ENCODE data around the gene GOT1.
A peak's percentile ranks its signal among the peaks of the same experiment; 100 is the strongest.

The GOT1 gene

DNA sequence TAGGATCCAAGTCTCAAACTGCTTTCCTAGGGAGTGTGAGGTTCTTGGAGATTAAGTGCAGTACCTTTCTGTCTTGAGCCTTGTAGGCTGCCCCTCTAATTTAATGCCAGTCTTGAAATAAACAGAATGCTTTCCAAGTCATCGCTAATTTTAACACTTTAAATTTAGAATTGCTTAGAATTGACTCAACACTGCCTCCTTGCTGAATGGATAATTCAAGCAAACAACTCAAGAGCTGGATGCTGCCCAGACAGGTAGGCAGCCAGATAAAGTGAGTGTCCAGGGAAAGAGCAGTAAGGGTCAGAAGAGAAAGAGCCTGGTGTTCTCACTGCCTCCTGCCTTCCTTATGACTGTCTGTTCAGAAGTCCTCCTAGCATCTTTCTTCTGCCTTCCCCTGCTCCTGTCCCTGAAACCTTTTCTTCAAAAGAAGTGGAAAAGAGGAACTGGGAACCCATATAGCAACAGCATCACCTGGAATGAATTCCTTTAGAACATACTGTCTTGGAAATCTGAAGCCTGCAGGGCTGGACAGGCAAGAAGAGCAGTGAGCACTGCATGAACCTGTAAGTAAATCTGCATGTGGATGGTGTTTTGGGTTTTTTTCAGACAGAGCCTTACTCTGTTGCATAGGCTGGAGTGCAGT lies 3.1 kb upstream of the GOT1 start:
- no peak for DNase-seq (ENCODE audit: low spot score)

- no peak for DNase-seq (ENCODE audit: low spot score)
These were observed 2.5 kb upstream of the GOT1 start for GRCh38 chr10:99432881-99433280.

DNA sequence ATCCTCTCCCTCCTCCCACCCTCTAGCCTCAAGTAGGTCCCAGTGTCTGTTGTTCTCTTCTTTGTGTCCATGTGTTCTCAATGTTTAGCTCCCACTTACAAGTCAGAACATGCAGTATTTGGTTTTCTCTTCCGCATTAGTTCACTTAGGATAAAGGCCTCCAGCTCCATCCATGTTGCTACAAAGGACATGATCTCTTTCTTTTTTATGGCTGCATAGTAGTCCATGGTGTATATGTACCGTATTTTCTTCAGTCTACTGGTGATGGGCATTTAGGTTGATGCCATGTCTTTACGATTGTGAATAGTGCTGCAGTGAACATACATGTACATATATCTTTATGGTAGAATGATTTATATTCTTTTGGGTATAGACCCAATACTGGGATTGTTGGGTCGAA lies 1.6 kb upstream of the GOT1 start:
- no peak for DNase-seq (ENCODE audit: low spot score)

GRCh38 chr10:99431190-99431760 lies 851 bp upstream of the GOT1 start:
- no peak for DNase-seq (ENCODE audit: low spot score)

- DNase-seq (ENCODE audit: low spot score): no peak
These were observed 341 bp downstream of the GOT1 start for GRCh38 chr10:99430116-99430450.

- no peak for DNase-seq (ENCODE audit: low spot score)
These were observed 818 bp downstream of the GOT1 start for GRCh38 chr10:99429517-99430095.

GRCh38 chr10:99427566-99428190 lies 2.7 kb downstream of the GOT1 start:
- no peak for DNase-seq (ENCODE audit: low spot score)

- no peak for DNase-seq (ENCODE audit: low spot score)
These were observed 3.7 kb downstream of the GOT1 start for GRCh38 chr10:99426689-99427088.

DNA sequence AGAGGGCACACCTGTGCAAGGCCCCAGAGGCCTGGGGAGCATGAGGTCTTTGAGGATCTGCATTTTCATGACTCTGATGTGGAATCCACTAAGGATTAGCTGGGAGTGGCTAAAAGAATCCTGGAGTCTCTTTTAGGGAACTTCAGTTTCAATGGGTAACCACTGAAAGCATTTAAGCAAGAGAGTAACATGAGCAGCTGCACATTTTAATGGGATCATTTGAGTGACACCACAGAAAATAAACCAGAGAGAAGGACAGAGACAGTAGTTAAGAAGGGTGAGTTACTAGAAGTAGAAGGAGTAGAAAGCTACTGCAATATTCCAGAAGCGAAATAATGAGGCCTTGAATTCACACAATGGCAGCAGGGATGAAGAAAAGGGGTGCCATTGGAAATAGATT lies 5.2 kb downstream of the GOT1 start:
- no peak for DNase-seq (ENCODE audit: low spot score)

- DNase-seq (ENCODE audit: low spot score): no peak
These were observed 5.8 kb downstream of the GOT1 start for GRCh38 chr10:99424656-99425055.

DNA sequence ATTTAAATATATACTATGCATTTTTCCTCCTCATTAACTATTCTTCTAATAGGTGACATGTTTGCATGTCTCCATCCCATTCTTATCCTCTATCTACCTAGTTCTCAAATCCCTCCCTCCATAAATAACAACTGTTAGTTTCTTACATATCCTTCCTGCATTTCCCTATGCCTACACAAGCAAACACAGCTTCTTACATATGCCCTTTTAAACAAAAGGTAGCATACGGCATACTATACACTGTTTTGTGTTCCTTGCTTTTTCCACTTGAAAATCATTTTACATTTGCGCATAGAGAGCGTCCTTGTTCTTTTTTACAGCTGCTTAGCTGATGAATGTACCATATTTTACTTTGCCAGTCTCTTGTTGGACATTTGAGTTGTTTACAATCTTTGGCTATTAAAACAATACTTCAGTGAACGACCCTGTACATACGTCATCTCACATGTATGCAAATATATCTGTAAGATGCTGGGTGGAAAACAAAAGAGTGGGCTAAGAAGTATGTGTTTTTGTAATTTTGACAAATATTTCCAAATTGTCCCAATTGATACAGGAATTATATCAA lies 7.8 kb downstream of the GOT1 start:
- no peak for DNase-seq (ENCODE audit: low spot score)

GRCh38 chr10:99421233-99421739 lies 9.1 kb downstream of the GOT1 start:
- DNase-seq (ENCODE audit: low spot score): peak; percentile 37

- no peak for DNase-seq (ENCODE audit: low spot score)
These were observed 10.7 kb downstream of the GOT1 start for GRCh38 chr10:99419688-99420087.

DNA sequence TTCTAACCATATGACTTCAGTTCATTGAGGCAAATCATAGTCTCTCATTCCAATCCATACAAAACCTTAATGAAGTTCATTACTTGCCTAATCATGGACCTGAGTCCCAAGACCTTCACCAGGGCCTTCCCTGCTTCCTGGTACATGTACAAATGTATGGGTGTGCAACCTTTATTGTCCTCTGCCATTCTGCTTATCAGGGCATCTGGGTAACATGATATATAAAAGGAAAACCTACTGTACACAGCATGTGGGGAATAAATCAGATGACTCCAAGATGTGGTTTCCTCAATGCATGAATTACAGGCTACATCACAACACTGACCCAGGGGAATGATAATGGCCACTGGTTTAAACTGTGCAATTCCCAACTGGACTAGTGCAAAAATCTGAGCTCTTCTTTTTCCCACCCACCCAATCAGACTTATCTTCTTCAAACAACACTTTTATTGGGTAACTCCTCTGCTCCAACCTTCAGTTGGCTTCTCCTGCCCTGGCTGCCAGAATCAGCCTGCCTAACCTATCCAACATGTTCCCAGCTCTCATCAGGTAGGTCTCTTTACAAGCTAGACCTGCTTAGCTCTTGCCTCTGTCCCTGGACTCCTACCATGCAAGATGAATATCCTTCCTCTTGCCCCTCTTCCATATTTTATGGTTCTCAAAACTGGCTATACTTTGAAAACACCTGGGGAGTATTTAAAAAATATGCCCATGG lies 11.4 kb downstream of the GOT1 start:
- no peak for DNase-seq (ENCODE audit: low spot score)

DNA sequence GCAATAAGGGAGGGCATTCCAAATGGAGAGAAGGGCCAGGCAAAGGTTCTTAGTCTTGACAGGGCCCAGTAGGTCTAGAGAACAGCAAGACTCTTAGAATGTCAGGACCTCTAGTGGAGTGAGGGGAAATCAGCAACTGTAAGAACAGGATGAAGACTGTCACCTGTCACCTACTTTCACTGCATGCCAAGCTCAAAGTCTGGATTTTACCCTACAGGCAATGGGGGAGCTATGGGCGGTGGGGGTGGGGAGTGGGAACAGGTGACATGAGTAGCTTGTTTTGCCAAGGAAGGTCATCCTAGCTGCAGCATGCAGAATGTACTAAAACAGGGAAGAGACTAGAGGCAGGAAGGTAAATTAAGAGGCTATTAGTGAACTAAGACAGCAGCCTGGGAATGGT lies 18.3 kb downstream of the GOT1 start:
- DNase-seq (ENCODE audit: low spot score): peak; percentile 21

DNA sequence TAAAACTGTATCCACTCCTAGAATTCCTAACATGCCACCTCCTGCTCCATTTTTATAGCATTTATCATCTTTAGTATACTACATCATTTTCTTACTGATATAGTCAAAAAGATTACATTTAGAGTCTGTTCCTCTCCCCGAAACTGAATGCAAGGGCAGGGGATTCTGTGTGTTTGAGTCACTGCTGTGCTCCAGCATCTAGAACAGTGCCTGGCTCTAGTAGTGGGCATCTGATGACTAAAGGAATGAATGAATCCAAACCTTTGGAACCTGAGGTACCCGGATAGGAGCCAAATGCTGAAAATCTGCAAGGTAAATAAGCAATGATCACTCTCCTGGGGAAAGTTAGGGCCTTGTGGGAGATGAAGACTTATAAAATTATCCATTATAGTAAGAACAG lies 18.9 kb downstream of the GOT1 start:
- no peak for DNase-seq (ENCODE audit: low spot score)

- DNase-seq (ENCODE audit: low spot score): no peak
These were observed 19.5 kb downstream of the GOT1 start for GRCh38 chr10:99410876-99411275.

GRCh38 chr10:99410146-99410545 lies 20.3 kb downstream of the GOT1 start:
- DNase-seq (ENCODE audit: low spot score): no peak

- no peak for DNase-seq (ENCODE audit: low spot score)
These were observed 24.3 kb downstream of the GOT1 start for GRCh38 chr10:99406149-99406548.

DNA sequence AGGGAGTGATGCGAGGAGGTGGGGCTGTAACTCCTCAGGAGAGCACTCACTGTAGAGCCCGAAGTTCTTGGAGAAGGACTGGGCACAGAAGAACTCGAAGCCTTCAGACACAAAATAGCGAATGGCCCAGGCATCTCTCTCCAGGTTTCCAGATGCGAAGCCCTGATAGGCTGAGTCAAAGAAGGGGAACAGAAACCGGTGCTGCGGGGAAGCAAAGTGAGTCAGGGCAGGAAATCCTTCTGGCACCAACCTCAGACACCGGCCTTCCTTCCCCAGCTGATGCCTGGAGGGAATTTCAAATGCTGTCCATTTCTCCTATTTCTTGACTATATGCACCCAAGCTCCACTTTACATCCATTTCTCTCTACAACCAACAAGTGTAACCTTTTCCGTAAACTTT lies 26.8 kb downstream of the GOT1 start:
- DNase-seq (ENCODE audit: low spot score): no peak

- no peak for DNase-seq (ENCODE audit: low spot score)
These were observed 30.8 kb downstream of the GOT1 start for GRCh38 chr10:99399664-99400063.

DNA sequence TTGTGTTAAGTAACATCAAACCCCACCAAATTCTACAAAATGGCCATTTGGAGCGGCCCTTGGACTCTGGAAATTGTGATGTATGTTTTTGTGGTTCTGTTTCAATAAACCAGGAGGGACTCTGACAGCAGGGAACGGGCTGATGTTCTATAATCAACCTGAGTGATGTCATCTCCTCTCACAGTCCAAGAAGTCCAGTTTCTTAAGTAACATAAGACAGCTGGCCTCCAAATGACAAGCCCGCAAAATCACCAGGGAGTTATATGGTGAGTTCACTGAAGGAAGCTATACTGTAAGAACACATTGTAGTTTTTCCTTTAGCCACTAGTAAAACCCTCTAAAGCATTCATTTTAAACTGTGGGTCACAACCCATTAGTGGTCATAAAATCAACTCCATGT lies 34.0 kb downstream of the GOT1 start:
- no peak for DNase-seq (ENCODE audit: low spot score)

All from HuH-7 (cell line).